ENCODE measurements around the gene PCBP2. TPM values are rescaled to one million over a fixed set of nuclear protein-coding genes. Genes with fewer than 3 reads are reported as not detected.

Gene PCBP2
- total RNA-seq, 4 donors from 2014 or later = 493 to 555 (median 514) TPM

DNA sequence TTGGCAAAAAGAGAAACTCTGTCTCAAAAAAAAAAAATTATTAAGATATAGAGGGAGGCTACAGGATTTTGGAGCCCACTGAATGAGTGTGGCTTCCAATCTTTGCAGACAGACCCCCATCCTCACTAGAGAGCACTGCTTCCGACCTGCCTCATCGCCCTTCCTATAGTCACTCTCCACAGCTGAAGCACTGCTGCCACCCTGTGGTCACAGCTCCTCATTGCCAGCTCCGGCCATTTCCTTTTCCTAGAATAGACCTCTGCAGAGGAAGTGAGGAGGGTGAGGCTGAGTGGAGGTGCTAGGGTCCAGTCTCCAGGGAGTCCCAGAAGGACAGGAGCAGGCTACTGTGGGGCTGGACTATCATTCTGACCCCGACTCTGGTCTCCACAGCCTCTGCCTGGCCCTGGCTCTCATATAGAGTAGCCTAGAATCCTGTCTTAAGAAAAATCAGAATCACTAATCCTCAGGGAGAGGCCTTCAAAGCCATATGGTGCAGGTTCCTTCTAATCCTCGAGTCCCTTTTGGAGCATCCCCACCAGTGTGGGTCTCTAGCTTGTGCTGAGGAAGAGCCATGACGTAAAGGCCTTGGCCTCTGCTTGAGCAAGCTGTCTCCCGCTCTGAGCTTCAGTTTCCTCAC is 56.8 kb downstream of the PCBP2 start:
- WGBS, 2 donors = 32 to 37% methylated on average over 7 of the region's 7 CpGs
- peak; percentile 82 to 86 for DNase-seq
- Histone ChIP-seq H3K4me3 (replicated peaks in 1 of 3) (no peak overlapping the region), H3K4me1 (peaks cover 5 to 16% of the 10 kb centered on the region in 2 donors), H3K9me3 (no peaks in the 10 kb centered on the region), H3K36me3 (peaks cover 12 to 27% of the 10 kb centered on the region in 2 donors), H3K27me3 (no peaks in the 10 kb centered on the region), H3K27ac (no peak overlapping the region)
- intact Hi-C loops (cut with DNase I) = loop anchor here (5.0 to 10.0 kb wide), 2 partner anchors 51 to 184 kb away; partner anchors contain the start of gene AAAS
- TF ChIP-seq POLR2A (IDR thresholded peaks at IDR 0.05) = no peak
- TF ChIP-seq, protein P1, sequence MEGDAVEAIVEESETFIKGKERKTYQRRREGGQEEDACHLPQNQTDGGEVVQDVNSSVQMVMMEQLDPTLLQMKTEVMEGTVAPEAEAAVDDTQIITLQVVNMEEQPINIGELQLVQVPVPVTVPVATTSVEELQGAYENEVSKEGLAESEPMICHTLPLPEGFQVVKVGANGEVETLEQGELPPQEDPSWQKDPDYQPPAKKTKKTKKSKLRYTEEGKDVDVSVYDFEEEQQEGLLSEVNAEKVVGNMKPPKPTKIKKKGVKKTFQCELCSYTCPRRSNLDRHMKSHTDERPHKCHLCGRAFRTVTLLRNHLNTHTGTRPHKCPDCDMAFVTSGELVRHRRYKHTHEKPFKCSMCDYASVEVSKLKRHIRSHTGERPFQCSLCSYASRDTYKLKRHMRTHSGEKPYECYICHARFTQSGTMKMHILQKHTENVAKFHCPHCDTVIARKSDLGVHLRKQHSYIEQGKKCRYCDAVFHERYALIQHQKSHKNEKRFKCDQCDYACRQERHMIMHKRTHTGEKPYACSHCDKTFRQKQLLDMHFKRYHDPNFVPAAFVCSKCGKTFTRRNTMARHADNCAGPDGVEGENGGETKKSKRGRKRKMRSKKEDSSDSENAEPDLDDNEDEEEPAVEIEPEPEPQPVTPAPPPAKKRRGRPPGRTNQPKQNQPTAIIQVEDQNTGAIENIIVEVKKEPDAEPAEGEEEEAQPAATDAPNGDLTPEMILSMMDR (IDR thresholded peaks at IDR 0.05) = peak; percentile 63 to 91 (median 90)

DNA sequence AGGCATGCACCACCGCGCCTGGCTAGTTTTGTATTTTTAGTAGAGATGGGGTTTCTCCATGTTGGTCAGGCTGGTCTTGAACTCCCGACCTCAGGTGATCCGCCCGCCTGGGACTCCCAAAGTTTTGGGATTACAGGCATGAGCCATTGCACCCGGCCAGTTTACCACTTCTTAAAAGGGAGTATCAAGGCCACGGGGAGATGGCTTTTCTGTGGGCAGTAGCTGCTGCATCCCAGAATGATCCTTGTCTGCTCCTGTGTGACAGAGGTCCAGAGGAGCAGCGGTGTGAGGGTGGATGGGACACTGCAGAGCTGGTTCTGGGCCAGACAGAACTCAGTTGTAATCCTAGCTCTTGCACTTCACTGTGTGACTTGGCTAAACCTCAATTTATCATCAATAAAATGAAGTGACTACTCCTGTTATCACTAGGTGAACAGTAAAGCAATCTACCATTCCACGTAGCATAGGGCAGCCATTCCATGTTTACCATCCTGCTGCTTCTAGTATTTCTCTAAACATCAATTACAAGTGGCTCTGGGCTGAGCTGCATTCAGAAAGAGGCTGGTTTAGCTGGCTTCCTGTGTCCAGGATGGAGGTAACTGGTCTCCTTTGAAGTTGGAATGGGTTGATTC is 58.4 kb downstream of the PCBP2 start:
- WGBS, 2 donors = 88 to 90% methylated on average over 9 of the region's 9 CpGs
- no peak for DNase-seq
- Histone ChIP-seq H3K36me3 (peaks cover 12 to 27% of the 10 kb centered on the region in 2 donors), H3K4me1 (peaks cover 22 to 33% of the 10 kb centered on the region in 2 donors), H3K27me3 (no peaks in the 10 kb centered on the region), H3K27ac (no peak overlapping the region), H3K9me3 (no peaks in the 10 kb centered on the region), H3K4me3 (replicated peaks in 1 of 3) (no peak overlapping the region)
- TF ChIP-seq, protein P1 (IDR thresholded peaks at IDR 0.05) = no peak
- no peak for TF ChIP-seq POLR2A (IDR thresholded peaks at IDR 0.05)
- intact Hi-C loops (cut with DNase I) = no loop called here

DNA sequence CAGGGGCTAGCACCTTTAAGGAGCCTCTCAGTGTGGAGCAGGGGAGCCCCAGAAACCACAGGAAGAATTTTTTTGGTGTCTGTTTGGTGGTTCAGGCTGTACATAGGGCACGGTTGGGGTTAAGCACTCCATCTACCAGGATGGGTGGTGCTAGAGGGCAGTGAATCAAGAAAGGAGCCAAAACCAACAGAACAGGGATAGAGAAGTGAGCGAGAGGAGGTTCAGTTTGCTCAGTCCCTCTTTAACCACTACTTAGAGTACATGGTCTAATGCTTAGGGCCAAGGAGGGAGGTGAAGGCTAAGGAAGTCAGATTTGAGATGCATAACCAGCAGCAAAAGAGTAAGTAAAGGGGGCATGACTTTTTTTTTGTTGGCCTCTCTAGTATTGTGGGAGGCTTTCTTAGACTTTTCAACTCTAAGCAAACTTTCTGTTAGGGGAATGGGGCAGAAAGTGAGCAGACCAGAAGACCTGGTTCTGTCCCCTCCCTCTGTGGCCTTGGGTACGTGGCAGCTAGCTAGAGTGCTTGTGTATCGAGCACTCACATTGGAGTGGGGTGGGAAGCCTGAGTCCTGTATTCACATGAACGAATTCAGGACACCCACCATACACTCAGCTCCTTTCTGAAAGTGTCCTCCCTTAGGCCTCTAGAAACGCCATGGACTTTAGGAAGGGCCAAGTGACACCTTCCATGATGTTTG is 62.0 kb downstream of the PCBP2 start:
- intact Hi-C loops (cut with DNase I) = no loop called here
- H3K4me3 ChIP-seq (replicated peaks in 1 of 3) = no peak overlapping the region
- 29 to 41% methylated on average over 6 of the region's 6 CpGs for WGBS, 2 donors
- peaks cover 12 to 30% of the 10 kb centered on the region in 2 donors for H3K36me3 ChIP-seq
- H3K9me3 ChIP-seq = no peaks in the 10 kb centered on the region
- peak overlapping the region; percentile 11 to 69 (median 61) for H3K27ac ChIP-seq
- TF ChIP-seq POLR2A (IDR thresholded peaks at IDR 0.05) = peak in 1 of 2 donors; percentile 66
- TF ChIP-seq, protein P1 (IDR thresholded peaks at IDR 0.05) = no peak
- H3K4me1 ChIP-seq = peaks cover 26 to 30% of the 10 kb centered on the region in 2 donors
- DNase-seq = peak; percentile 45 to 54
- H3K27me3 ChIP-seq = no peaks in the 10 kb centered on the region

DNA sequence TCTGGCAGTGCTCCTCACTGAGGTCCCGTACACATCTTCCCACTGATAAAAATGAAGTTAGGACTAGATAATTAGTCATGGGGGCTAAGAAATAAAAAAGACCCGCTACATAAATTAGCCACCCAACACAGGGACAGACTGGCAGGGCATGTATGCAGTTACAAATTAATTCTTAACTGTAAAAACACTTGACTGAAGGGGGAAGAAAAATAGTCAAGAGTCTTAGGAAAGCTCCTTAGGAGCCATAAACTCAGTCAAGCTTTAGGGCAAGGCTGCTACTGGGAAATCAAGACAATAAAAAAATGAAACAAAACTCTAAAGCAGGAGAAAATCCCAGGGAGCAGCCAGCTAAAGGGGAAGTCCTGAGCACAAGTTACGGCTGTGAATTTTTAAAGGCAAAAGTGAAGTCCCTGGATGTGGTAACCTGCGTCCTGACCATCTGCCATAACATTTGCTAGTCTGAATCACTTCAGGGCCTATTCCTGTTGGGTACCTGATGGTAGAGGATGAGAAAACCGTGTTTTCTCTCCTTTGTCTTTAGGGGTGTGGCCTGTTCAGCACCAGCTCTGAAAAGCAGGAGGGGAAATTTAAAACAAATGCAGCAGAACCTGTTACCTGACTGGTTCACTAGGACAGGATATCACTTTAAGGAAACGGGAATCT is 62.9 kb downstream of the PCBP2 start:
- 50 to 60% methylated on average over 6 of the region's 6 CpGs for WGBS, 2 donors
- TF ChIP-seq POLR2A (IDR thresholded peaks at IDR 0.05) = no peak
- TF ChIP-seq, protein P1 (IDR thresholded peaks at IDR 0.05) = no peak

More for the DNA sequence above, 62.9 kb downstream of the PCBP2 start:
- Histone ChIP-seq H3K4me1 (peaks cover 26 to 28% of the 10 kb centered on the region in 2 donors), H3K27me3 (no peaks in the 10 kb centered on the region), H3K36me3 (peaks cover 12 to 39% of the 10 kb centered on the region in 2 donors), H3K9me3 (no peaks in the 10 kb centered on the region), H3K4me3 (replicated peaks in 1 of 3) (no peak overlapping the region), H3K27ac (peak overlapping the region; percentile 11 to 69 (median 61))
- intact Hi-C loops (cut with DNase I) = no loop called here
- DNase-seq = no peak
